Mesenchymal stem cell (in vitro differentiated cells and primary cell): ENCODE results near the gene HVCN1.
A peak's percentile ranks its signal among the peaks of the same experiment; 100 is the strongest.

Source experiments
- DNase-seq: peaks from one replicate; pipeline ENCODE4 v3.0.0-alpha.2; 2013
- H2AFZ ChIP-seq: one replicate; pipeline ENCODE4 v1.6.1; 2013; ENCODE audit warnings: low read depth, mild to moderate bottlenecking, control low read depth, inconsistent platforms, low read length, moderate library complexity
- H2AK5ac ChIP-seq: 2 replicates; pipeline ENCODE4 v1.6.1; 2013; ENCODE audit warnings: low read length, moderate library complexity, mild to moderate bottlenecking, inconsistent platforms; ENCODE audit not compliant: severe bottlenecking
- H2BK120ac ChIP-seq: one replicate; pipeline ENCODE4 v1.6.1; 2013; ENCODE audit warnings: low read depth, mild to moderate bottlenecking, inconsistent platforms, low read length, moderate library complexity
- H2BK12ac ChIP-seq, 2 experiments: one replicate each; pipeline ENCODE4 v1.6.1; 2013; ENCODE audit warnings: inconsistent platforms in 2 of 2, low read length in 2 of 2, mild to moderate bottlenecking in 2 of 2, moderate library complexity in 2 of 2, control low read depth in 1 of 2
- H2BK15ac ChIP-seq: one replicate; pipeline ENCODE4 v1.6.1; 2013; ENCODE audit warnings: mild to moderate bottlenecking, low read depth, inconsistent platforms; ENCODE audit not compliant: poor library complexity, severe bottlenecking
- H2BK5ac ChIP-seq: 2 replicates; pipeline ENCODE4 v1.6.1; 2013; ENCODE audit warnings: low read depth, mild to moderate bottlenecking, low read length, control low read depth, inconsistent platforms; ENCODE audit not compliant: poor library complexity, severe bottlenecking
- H3K14ac ChIP-seq, 2 experiments: one replicate each; pipeline ENCODE4 v1.6.1; 2013; ENCODE audit warnings: inconsistent platforms in 2 of 2, low read length in 2 of 2, control low read depth in 1 of 2, mild to moderate bottlenecking in 1 of 2, moderate library complexity in 1 of 2
- H3K18ac ChIP-seq, 2 experiments: one replicate each; pipeline ENCODE4 v1.6.1; 2013; ENCODE audit warnings: inconsistent platforms in 2 of 2, low read length in 2 of 2, control low read depth in 1 of 2, low read depth in 1 of 2, mild to moderate bottlenecking in 1 of 2
- H3K23ac ChIP-seq, 2 experiments: one replicate each; pipeline ENCODE4 v1.6.1; 2013; ENCODE audit warnings: inconsistent platforms in 2 of 2, low read length in 2 of 2, mild to moderate bottlenecking in 2 of 2, moderate library complexity in 2 of 2, control low read depth in 1 of 2
- H3K27ac ChIP-seq: 2 replicates; pipeline ENCODE4 v1.5.1; 2013; ENCODE audit warnings: mild to moderate bottlenecking, moderate library complexity, low read length, control low read depth, inconsistent platforms; ENCODE audit not compliant: poor library complexity, severe bottlenecking
- H3K27me3 ChIP-seq, 2 experiments: 2 replicates each; pipeline versions ENCODE4 v1.6.1 to v1.7.0; 2013; ENCODE audit warnings: low read length in 2 of 2, mild to moderate bottlenecking in 2 of 2, moderate library complexity in 2 of 2, control low read depth in 1 of 2, inconsistent platforms in 1 of 2; ENCODE audit not compliant: control insufficient read depth in 1 of 2, insufficient read depth in 1 of 2
- H3K36me3 ChIP-seq, 2 experiments: 2 replicates each; pipeline versions ENCODE4 v1.6.1 to v1.7.0; 2013; ENCODE audit warnings: low read length in 2 of 2, control low read depth in 1 of 2, inconsistent platforms in 1 of 2, low read depth in 1 of 2, mild to moderate bottlenecking in 1 of 2; ENCODE audit not compliant: insufficient read depth in 2 of 2, control insufficient read depth in 1 of 2
- H3K4ac ChIP-seq, 2 experiments: one replicate each; pipeline ENCODE4 v1.6.1; 2013; ENCODE audit warnings: inconsistent platforms in 2 of 2, low read length in 2 of 2, mild to moderate bottlenecking in 2 of 2, moderate library complexity in 2 of 2, control low read depth in 1 of 2, low read depth in 1 of 2
- H3K4me1 ChIP-seq: 2 replicates; pipeline ENCODE4 v1.6.1; 2013; ENCODE audit warnings: low read depth, low read length, control low read depth; ENCODE audit not compliant: control insufficient read depth, insufficient read depth
- H3K4me2 ChIP-seq: 2 replicates; pipeline ENCODE4 v1.6.1; 2013; ENCODE audit warnings: low read length, mild to moderate bottlenecking, inconsistent platforms; ENCODE audit not compliant: poor library complexity, severe bottlenecking
- H3K4me3 ChIP-seq, 2 experiments: 2 replicates each; pipeline versions ENCODE4 v1.5.1 to v1.7.0; 2013; ENCODE audit warnings: low read length in 2 of 2, mild to moderate bottlenecking in 2 of 2, control low read depth in 1 of 2, low read depth in 1 of 2; ENCODE audit not compliant: insufficient read depth in 1 of 2
- H3K79me1 ChIP-seq: replicated peaks from 2 replicates; pipeline ENCODE4 v1.6.1; 2013; ENCODE audit warnings: mild to moderate bottlenecking, control low read depth, low read length, inconsistent platforms; ENCODE audit not compliant: poor library complexity, severe bottlenecking
- H3K9ac ChIP-seq: 2 replicates; pipeline ENCODE4 v1.7.0; 2013; ENCODE audit warnings: mild to moderate bottlenecking, low read length, moderate library complexity
- H3K9me3 ChIP-seq: 2 replicates; pipeline ENCODE4 v1.7.0; 2013; ENCODE audit warnings: mild to moderate bottlenecking, low read length; ENCODE audit not compliant: control insufficient read depth
- H4K8ac ChIP-seq: one replicate; pipeline ENCODE4 v1.6.1; 2013; ENCODE audit warnings: inconsistent platforms, mild to moderate bottlenecking, low read length, moderate library complexity
- H4K91ac ChIP-seq: one replicate; pipeline ENCODE4 v1.6.1; 2013; ENCODE audit warnings: mild to moderate bottlenecking, low read length, inconsistent platforms
- WGBS: methylation state at CpG from one replicate; pipeline ENCODE4 v1.1.7; 2013; ENCODE audit warnings: mixed read lengths; 5-methylcytosine and 5-hydroxymethylcytosine counted together

Gene HVCN1

GRCh38 chr12:110613771-110614684 lies 74.9 kb downstream of the HVCN1 start, which contains the start of gene TCTN1:
TSS of gene TCTN1 (plus strand) at chr12:110614129. CDS start at chr12:110614183, 54 bp downstream.
- Histone ChIP-seq H2BK15ac (no peak within 1 kb of the TSS), H2BK12ac (peak within 1 kb of the TSS in 1 of 2 experiments; percentile 43), H4K8ac (peak within 1 kb of the TSS; percentile 92), H3K9me3 (no peaks in the 10 kb centered on the region), H3K14ac (peak within 1 kb of the TSS in 1 of 2 experiments; percentile 97), H3K36me3 (peaks cover 3 to 8% of the 10 kb centered on the region in 2 experiments), H2AFZ (peak within 1 kb of the TSS; percentile 98), H3K23ac (peak within 1 kb of the TSS in 1 of 2 experiments; percentile 32), H3K4ac (peak within 1 kb of the TSS; percentile 63 to 67), H2AK5ac (no peak within 1 kb of the TSS), H2BK5ac (no peak within 1 kb of the TSS), H3K18ac (peak within 1 kb of the TSS; percentile 83 to 95), H3K4me3 (peak within 1 kb of the TSS; percentile 84 to 91), H3K9ac (peak within 1 kb of the TSS; percentile 95), H3K4me2 (peak within 1 kb of the TSS; percentile 93), H3K4me1 (no peaks in the 10 kb centered on the region), H3K27me3 (no peaks in the 10 kb centered on the region), H3K79me1 (peaks cover 4% of the 10 kb centered on the region), H3K27ac (no peak within 1 kb of the TSS), H4K91ac (no peak within 1 kb of the TSS), H2BK120ac (peak within 1 kb of the TSS; percentile 61)
- 4% methylated on average over 60 of the region's 60 CpGs for WGBS
- peak; percentile 95 for DNase-seq

DNA sequence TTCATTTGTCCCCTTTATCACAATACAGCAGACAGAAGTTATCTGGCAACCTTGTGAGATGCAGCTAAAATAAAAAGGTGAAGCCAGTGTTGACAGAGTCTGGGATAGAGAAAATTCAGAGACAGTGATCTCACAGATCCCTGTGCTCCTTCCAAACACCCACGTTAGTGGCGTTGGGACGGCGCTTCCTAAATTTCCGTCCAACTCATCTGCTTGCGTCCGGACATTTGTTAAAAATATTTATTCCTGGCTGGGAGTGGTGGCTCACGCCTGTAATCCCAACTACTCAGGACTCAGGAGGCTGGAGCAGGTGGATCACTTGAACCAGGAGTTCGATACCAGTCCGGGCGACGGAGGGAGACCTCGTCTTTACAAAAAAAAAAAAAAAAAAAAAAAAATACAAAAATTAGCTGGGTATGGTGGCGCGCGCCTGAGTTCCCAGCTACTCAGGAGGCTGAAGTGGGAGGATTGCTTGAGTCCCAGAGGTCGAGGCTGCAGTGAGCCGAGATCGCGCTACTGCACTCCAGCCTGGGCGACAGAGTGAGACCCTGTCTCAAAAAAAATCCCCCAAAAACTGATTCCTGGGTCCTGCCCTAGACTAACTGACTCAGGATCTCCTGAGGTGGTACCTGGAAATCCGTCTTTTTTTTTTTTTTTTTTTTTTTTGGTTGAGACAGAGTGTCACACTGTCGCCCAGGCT lies 75.7 kb downstream of the HVCN1 start:
- peak overlapping the region; percentile 25 to 83 for H3K18ac ChIP-seq
- H3K4me3 ChIP-seq = peak overlapping the region; percentile 84 to 91
- H3K9me3 ChIP-seq = no peaks in the 10 kb centered on the region
- peak overlapping the region in 1 of 2 experiments; percentile 42 for H3K4ac ChIP-seq
- no peaks in the 10 kb centered on the region for H3K4me1 ChIP-seq
- no peaks in the 10 kb centered on the region for H3K27me3 ChIP-seq
- no peak overlapping the region for H4K91ac ChIP-seq
- H3K9ac ChIP-seq = peak overlapping the region; percentile 95
- peak overlapping the region; percentile 92 for H4K8ac ChIP-seq
- DNase-seq = no peak
- H2BK15ac ChIP-seq = no peak overlapping the region
- no peak overlapping the region for H3K23ac ChIP-seq
- no peak overlapping the region for H2AK5ac ChIP-seq
- 82% methylated on average over 15 of the region's 23 CpGs for WGBS
- peaks cover 4% of the 10 kb centered on the region for H3K79me1 ChIP-seq
- no peak overlapping the region for H2AFZ ChIP-seq
- peak overlapping the region; percentile 93 for H3K4me2 ChIP-seq
- H3K36me3 ChIP-seq = peaks cover 3 to 8% of the 10 kb centered on the region in 2 experiments
- peak overlapping the region; percentile 61 for H2BK120ac ChIP-seq
- no peak overlapping the region for H3K14ac ChIP-seq
- H2BK12ac ChIP-seq = no peak overlapping the region
- no peak overlapping the region for H2BK5ac ChIP-seq
- H3K27ac ChIP-seq = no peak overlapping the region

DNA sequence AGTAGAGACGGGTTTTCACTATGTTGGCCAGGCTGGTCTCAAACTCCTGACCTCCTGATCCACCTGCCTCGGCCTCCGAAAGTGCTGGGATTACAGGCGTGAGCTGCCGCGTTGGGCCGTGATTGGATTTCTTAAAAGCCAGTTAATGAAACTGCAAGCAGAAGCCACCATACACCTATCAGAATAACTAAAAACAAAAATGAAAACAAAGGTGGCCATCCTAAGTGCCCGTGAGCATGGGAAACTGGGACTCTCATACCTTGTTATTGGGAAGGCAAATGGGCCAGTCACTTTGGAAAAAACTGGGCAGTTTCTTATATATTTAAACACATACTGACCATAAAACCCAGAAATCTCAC lies 82.7 kb downstream of the HVCN1 start:
- Histone ChIP-seq H3K4me2 (no peak overlapping the region), H2BK12ac (no peak overlapping the region), H3K9me3 (no peaks in the 10 kb centered on the region), H2BK5ac (no peak overlapping the region), H2BK120ac (no peak overlapping the region), H3K23ac (no peak overlapping the region), H3K18ac (no peak overlapping the region), H3K9ac (no peak overlapping the region), H3K4ac (no peak overlapping the region), H2BK15ac (no peak overlapping the region), H3K79me1 (no peaks in the 10 kb centered on the region), H2AK5ac (no peak overlapping the region), H4K91ac (no peak overlapping the region), H2AFZ (no peak overlapping the region), H3K36me3 (no peaks in the 10 kb centered on the region), H3K27me3 (no peaks in the 10 kb centered on the region), H3K27ac (no peak overlapping the region), H4K8ac (no peak overlapping the region), H3K4me1 (no peaks in the 10 kb centered on the region), H3K14ac (no peak overlapping the region), H3K4me3 (no peak overlapping the region)
- DNase-seq = no peak
- WGBS = 100% methylated on average over 7 of the region's 8 CpGs
